GM18870 (cell line): Measurements from ENCODE around the gene TGFBR1.

Experiments used
- ATAC-seq: cut with Tn5 transposase; IDR thresholded peaks from one replicate; pipeline ENCODE4 v1.9.1; 2021; ENCODE audit warnings: moderate library complexity; ENCODE audit not compliant: unreplicated experiment

The TGFBR1 gene

GRCh38 chr9:99130069-99130468 lies 25.2 kb downstream of the TGFBR1 start:
- ATAC-seq: peak; percentile 65

- no peak for ATAC-seq
These were observed 28.2 kb downstream of the TGFBR1 start for GRCh38 chr9:99133145-99133544.

- no peak for ATAC-seq
These were observed 30.0 kb downstream of the TGFBR1 start for GRCh38 chr9:99134893-99135341.

- no peak for ATAC-seq
These were observed 30.5 kb downstream of the TGFBR1 start for GRCh38 chr9:99135456-99135855.

GRCh38 chr9:99137225-99137624 lies 32.3 kb downstream of the TGFBR1 start:
- ATAC-seq: no peak

- no peak for ATAC-seq
These were observed 33.0 kb downstream of the TGFBR1 start for GRCh38 chr9:99137891-99138290.

- ATAC-seq: no peak
These were observed 33.7 kb downstream of the TGFBR1 start for GRCh38 chr9:99138424-99139284.

- no peak for ATAC-seq
These were observed 35.0 kb downstream of the TGFBR1 start for GRCh38 chr9:99139868-99140267.

- ATAC-seq: peak; percentile 40
These were observed 35.9 kb downstream of the TGFBR1 start for GRCh38 chr9:99140685-99141314.

GRCh38 chr9:99141849-99142248 lies 36.9 kb downstream of the TGFBR1 start:
- no peak for ATAC-seq

- no peak for ATAC-seq
These were observed 37.4 kb downstream of the TGFBR1 start for GRCh38 chr9:99142275-99142674.

- ATAC-seq: no peak
These were observed 38.7 kb downstream of the TGFBR1 start for GRCh38 chr9:99143655-99144054.

- ATAC-seq: no peak
These were observed 40.1 kb downstream of the TGFBR1 start for GRCh38 chr9:99144966-99145365.

GRCh38 chr9:99146574-99146973 lies 41.7 kb downstream of the TGFBR1 start:
- ATAC-seq: no peak

GRCh38 chr9:99147177-99147576 lies 42.3 kb downstream of the TGFBR1 start:
- no peak for ATAC-seq

GRCh38 chr9:99150451-99151171 lies 45.7 kb downstream of the TGFBR1 start:
- no peak for ATAC-seq

GRCh38 chr9:99154356-99154755 lies 49.4 kb downstream of the TGFBR1 start:
- no peak for ATAC-seq

GRCh38 chr9:99155736-99156135 lies 50.8 kb downstream of the TGFBR1 start:
- ATAC-seq: no peak

GRCh38 chr9:99158629-99159028 lies 53.7 kb downstream of the TGFBR1 start:
- no peak for ATAC-seq

GRCh38 chr9:99160173-99160572 lies 55.3 kb downstream of the TGFBR1 start:
- ATAC-seq: no peak

GRCh38 chr9:99162759-99163364 lies 57.9 kb downstream of the TGFBR1 start:
- no peak for ATAC-seq
